OCI-LY1 (cell line): ENCODE measurements around the gene ZNF521.

Source experiments
- EZH2 ChIP-seq: fragments of 200-600 bp; sonication (generic), shearing (Covaris generic); IDR thresholded peaks from 2 replicates; pipeline ENCODE4 v1.8.0; 2017; ENCODE audit warnings: borderline replicate concordance, mixed run types, mild to moderate bottlenecking, antibody characterized with exemption, low read length, moderate library complexity, mixed read lengths
- TF ChIP-seq, protein P1 (sequence below): fragments of 200-600 bp; sonication (generic), shearing (Covaris generic); IDR thresholded peaks from 2 replicates; pipeline ENCODE4 v1.5.1; 2017; ENCODE audit warnings: mild to moderate bottlenecking, antibody characterized with exemption, low read length, moderate library complexity, mixed read lengths

DNA sequence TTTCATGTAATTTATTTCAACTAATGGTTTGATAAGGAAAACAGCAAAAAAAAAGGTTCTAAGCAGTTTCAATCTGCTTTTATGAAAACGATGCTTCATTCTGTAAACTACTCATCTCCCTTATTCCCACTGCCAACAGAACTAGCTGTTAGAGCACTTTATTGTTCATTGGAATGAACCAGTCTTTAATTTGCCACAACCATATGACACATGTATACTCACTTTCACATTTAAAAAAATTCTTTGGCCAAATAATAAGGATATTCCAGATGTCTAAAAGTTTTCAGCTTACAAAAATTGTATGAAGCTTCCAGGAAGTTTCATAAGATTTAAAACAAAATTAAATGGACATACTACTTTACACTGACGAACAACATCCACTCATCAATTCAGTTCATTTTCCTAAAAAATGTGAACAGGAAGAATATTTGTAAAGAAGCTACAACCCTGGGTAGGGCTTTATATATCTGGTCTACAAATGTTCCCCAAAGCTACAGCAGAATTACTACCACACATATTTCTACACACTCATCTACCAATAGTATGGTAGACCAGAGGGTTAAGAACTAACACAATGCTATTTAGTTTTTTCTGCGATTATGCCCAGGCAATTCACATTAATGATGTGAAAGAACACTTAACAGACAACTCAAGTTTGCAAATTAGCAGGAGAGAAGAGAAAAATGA is 37.7 kb downstream of the ZNF521 start:
- TF ChIP-seq, protein P1, sequence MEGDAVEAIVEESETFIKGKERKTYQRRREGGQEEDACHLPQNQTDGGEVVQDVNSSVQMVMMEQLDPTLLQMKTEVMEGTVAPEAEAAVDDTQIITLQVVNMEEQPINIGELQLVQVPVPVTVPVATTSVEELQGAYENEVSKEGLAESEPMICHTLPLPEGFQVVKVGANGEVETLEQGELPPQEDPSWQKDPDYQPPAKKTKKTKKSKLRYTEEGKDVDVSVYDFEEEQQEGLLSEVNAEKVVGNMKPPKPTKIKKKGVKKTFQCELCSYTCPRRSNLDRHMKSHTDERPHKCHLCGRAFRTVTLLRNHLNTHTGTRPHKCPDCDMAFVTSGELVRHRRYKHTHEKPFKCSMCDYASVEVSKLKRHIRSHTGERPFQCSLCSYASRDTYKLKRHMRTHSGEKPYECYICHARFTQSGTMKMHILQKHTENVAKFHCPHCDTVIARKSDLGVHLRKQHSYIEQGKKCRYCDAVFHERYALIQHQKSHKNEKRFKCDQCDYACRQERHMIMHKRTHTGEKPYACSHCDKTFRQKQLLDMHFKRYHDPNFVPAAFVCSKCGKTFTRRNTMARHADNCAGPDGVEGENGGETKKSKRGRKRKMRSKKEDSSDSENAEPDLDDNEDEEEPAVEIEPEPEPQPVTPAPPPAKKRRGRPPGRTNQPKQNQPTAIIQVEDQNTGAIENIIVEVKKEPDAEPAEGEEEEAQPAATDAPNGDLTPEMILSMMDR = no peak
- TF ChIP-seq EZH2 = no peak
